ENCODE results near the gene ARID4A.

GRCh38 chr14:58305730-58306129 lies 7.4 kb downstream of the ARID4A start:
- TF ChIP-seq CTCF (IDR thresholded peaks at IDR 0.05) (no peak), POLR2A (IDR thresholded peaks at IDR 0.05) (no peak)

All from breast epithelium (tissue), 3 donors.